GM12865 (cell line): ENCODE results near the gene ACSL4.
"Not testable (repeated sequence)": the region's sequence is repeated elsewhere in the genome, so short reads cannot be mapped to it uniquely, and the experiment has no call there.

Experiments used
- DNase-seq: peaks from one replicate; pipeline ENCODE4 v3.0.0; 2010; ENCODE audit warnings: low read depth
- H3K4me3 ChIP-seq: 2 replicates; pipeline ENCODE4 v1.5.1; 2011; ENCODE audit warnings: mild to moderate bottlenecking, low read depth, low read length, control low read depth
- TF ChIP-seq, protein P1 (sequence below): IDR thresholded peaks from 2 replicates; pipeline ENCODE4 v1.5.1; 2011; ENCODE audit warnings: low read length, control low read depth, low read depth, inconsistent platforms; ENCODE audit not compliant: insufficient read depth; ENCODE audit errors: missing control alignments

Gene ACSL4

DNA sequence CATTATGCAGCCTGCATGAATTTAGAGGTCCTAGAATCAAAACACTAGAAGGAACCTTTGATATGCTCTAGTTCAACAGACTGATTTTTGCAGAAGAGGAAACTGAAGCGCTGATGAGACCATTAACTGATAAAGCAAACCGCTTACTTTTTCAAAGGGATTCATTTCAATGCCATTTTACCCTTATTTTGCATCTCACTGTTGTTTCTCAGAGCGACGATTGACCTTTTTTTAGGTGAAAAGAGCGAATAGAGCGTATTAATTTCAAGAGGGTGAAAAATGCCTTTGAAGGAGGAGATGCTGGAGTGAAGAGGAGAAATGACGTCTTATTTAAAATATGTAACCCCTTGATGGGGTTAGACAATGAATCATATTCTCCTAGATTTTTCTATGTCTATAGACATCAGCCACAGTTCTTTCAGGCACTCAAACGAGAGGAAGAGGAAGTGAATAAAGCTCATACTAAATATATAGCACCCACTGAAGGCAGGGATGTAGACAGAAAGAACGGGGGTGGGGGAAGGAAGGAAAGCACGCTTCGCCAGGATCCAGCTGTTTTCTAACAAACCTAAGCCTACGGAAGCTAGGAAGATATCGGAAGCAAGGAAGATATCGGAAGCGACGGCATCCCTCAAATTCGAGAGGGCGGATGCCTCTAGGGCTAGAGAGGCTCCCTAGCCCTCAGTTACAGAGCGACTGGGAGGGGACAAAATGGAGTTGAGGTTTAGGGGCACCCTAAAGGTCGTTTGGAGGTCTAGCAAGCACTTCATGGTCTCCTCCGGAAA lies 848 bp downstream of the ACSL4 start:
- TF ChIP-seq, protein P1, sequence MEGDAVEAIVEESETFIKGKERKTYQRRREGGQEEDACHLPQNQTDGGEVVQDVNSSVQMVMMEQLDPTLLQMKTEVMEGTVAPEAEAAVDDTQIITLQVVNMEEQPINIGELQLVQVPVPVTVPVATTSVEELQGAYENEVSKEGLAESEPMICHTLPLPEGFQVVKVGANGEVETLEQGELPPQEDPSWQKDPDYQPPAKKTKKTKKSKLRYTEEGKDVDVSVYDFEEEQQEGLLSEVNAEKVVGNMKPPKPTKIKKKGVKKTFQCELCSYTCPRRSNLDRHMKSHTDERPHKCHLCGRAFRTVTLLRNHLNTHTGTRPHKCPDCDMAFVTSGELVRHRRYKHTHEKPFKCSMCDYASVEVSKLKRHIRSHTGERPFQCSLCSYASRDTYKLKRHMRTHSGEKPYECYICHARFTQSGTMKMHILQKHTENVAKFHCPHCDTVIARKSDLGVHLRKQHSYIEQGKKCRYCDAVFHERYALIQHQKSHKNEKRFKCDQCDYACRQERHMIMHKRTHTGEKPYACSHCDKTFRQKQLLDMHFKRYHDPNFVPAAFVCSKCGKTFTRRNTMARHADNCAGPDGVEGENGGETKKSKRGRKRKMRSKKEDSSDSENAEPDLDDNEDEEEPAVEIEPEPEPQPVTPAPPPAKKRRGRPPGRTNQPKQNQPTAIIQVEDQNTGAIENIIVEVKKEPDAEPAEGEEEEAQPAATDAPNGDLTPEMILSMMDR: no peak
- peak overlapping the region; percentile 95 for H3K4me3 ChIP-seq
- DNase-seq: peak; percentile 33

DNA sequence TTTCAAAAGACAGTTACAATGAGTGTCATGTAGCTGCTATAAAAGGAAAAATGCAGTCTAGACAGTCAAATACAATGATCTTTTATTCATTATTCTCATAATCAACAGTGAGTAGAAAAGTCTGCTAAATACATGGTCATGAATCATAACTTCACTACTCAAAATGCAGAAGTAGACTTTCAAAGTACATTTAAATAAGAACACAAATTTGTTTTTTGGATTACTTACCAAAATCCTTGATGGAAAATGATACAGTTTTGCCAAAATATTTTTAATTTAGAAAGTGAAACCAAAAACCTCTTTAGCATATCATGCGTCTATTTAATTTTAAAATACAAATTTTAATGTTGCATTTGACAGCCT lies 4.9 kb downstream of the ACSL4 start:
- H3K4me3 ChIP-seq: no peak overlapping the region; the same call in 1 of the 2 replicates
- TF ChIP-seq, protein P1: no peak
- DNase-seq: no peak

DNA sequence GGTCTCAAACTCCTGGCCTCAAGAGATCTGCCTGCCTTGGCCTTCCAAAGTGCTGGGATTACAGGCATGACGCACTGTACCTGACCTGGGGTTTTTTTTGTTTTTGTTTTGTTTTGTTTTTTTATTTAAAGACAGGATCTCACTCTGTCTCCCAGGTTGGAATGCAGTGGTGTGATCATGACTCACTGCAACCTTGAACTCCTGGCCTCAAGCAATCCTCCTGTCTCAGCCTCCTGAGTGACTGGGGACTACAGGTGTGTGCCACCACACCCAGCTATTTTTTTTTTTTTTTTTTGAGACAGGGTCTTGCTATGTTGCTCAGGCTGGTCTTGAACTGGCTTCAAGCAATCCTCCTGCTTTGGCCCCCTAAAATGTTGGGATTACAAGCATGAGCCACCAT lies 8.1 kb downstream of the ACSL4 start:
- DNase-seq, H3K4me3 ChIP-seq: not testable (repeated sequence)

DNA sequence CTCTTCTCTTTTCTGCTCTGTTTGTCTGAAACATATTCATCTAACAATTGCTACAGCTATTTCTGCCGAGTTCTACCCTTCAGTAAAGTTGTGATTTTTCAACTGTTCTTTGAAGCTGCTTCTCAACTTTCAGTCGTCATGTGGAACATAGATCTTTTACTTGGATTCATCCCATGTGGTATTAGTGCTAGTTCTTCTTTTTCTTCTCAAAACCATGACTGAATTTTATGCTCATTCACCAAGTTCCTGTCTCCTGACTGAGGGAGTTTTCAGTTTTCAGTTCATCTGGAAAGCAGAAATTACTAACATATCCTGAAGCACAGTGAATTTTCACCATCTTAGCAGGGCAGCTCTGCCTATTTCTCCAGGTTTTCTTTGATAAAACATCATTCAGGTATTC lies 12.1 kb downstream of the ACSL4 start:
- TF ChIP-seq, protein P1: no peak
- no peak overlapping the region for H3K4me3 ChIP-seq
- DNase-seq: no peak

DNA sequence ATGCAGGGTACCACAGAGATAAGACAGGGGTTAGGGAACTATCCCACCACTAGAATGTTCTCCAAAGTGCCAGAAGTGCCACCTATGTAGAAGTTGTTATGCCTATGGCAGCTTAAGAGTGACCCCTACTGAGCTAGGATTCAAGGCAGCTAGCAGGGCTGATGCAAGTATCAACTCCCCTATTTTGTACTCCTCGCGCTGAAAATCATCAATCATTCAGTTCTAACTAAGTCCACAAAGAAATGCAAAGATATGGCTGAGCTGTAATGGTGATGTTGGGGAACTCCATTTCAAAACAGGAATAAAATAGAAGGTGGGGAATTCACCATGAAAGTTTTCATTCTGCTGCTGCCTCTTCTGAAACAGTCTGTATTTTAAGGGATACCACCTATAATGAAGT lies 13.8 kb downstream of the ACSL4 start:
- no peak overlapping the region for H3K4me3 ChIP-seq
- TF ChIP-seq, protein P1: no peak
- DNase-seq: peak; percentile 18

DNA sequence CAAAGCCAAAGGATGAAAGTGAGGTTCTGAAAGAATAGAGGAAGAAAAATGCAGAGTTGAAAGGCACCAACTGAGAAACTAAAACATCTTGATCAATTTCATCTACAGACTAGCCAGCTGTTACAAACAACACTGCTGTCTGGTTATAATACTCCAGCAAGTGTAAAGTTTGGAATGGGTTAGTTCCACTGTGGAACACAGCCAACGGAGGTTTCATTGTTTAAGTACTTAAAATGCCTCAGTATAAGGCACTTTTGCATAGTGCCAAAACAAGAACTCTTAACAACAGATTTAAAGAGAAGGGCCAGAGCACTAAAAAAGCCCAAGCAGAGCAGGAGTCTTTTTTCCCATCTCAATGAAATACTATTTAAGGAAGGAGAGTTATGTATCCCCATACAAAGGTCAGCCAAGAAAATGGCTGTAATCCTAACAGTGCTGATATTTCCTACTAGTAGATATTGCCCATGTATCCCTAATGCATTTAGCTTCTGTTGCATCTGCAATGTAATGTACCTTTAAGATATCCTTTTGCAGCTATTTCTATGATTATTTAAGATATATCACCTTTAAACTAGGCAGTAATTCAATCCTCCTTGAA lies 16.5 kb downstream of the ACSL4 start:
- TF ChIP-seq, protein P1: no peak
- no peak overlapping the region for H3K4me3 ChIP-seq
- no peak for DNase-seq

DNA sequence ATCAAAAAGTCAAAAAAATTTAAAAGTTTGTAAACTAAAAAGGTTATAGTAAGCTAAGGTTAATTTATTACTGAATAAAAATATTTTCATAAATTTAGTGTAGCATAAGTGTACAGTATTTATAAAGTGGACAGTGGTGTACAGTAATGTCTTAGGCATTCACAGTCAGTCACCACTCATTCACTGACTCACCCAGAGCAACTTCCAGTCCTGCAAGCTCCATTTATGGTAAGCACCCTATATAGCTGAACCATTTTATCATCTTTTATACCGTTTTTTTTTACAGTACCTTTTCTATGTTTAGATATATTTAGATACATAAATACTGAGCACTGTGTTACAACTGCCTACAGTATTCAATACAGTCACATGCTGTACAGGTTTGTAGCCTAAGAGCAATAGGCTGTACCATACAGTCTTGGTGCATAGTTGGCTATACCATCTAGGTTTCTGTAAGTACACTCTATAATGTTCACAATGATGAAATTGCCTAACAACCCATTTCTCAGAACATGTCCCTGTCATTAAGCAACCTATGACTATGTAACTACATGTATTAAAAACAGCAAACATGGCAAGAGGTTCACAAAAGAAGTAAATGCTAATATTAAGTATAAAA lies 18.6 kb downstream of the ACSL4 start:
- H3K4me3 ChIP-seq: no peak overlapping the region
- TF ChIP-seq, protein P1: no peak
- DNase-seq: no peak
